ENCODE data around the gene TTLL10.

GRCh38 chr1:1234180-1234808 is 60.6 kb downstream of the TTLL10 start:
- TF ChIP-seq CTCF (IDR thresholded peaks at IDR 0.05), result no peak
- no peak for TF ChIP-seq EP300 (IDR thresholded peaks at IDR 0.05; ENCODE audit: low read depth)

Measured in transverse colon (tissue), 3 donors.